WI38 (cell line): ENCODE results near the gene XAGE1B.
"Not testable (repeated sequence)": the region's sequence is repeated elsewhere in the genome, so short reads cannot be mapped to it uniquely, and the experiment has no call there.

ENCODE experiments used
- H3K4me3 ChIP-seq: 2 replicates; pipeline ENCODE4 v1.5.1; 2011; ENCODE audit warnings: low read depth, mild to moderate bottlenecking, control low read depth, low read length
- CTCF ChIP-seq: IDR thresholded peaks from 2 replicates; pipeline ENCODE4 v1.5.1; 2012; ENCODE audit warnings: low read depth, mild to moderate bottlenecking, control low read depth, low read length

Gene XAGE1B

GRCh38 chrX:52516987-52517325, at the start of gene XAGE1B:
XAGE1B (minus strand) TSS chrX:52517063; CDS start chrX:52515527, 1,536 bp downstream.
- not testable (repeated sequence) for H3K4me3 ChIP-seq

GRCh38 chrX:52563105-52563504, 46.2 kb upstream of the XAGE1B start:
- no peak for TF ChIP-seq CTCF
- no peak overlapping the region for H3K4me3 ChIP-seq

GRCh38 chrX:52558140-52558539, 41.3 kb upstream of the XAGE1B start:
- TF ChIP-seq CTCF: no peak
- no peak overlapping the region for H3K4me3 ChIP-seq

GRCh38 chrX:52556741-52557140, 39.9 kb upstream of the XAGE1B start:
- no peak for TF ChIP-seq CTCF
- H3K4me3 ChIP-seq: no peak overlapping the region

- H3K4me3 ChIP-seq: no peak overlapping the region
- no peak for TF ChIP-seq CTCF
Observed at GRCh38 chrX:52553995-52554642, 37.3 kb upstream of the XAGE1B start.

- not testable (repeated sequence) for H3K4me3 ChIP-seq
Observed at GRCh38 chrX:52548769-52549168, 31.9 kb upstream of the XAGE1B start.

- H3K4me3 ChIP-seq: no peak overlapping the region
- TF ChIP-seq CTCF: no peak
Observed at GRCh38 chrX:52544147-52544840, 27.4 kb upstream of the XAGE1B start.

- no peak overlapping the region for H3K4me3 ChIP-seq
- no peak for TF ChIP-seq CTCF
Observed at GRCh38 chrX:52542311-52542710, 25.4 kb upstream of the XAGE1B start.

GRCh38 chrX:52541051-52541450, 24.2 kb upstream of the XAGE1B start:
- H3K4me3 ChIP-seq: not testable (repeated sequence)

- H3K4me3 ChIP-seq: not testable (repeated sequence)
Observed at GRCh38 chrX:52516110-52516986, 515 bp downstream of the XAGE1B start.

GRCh38 chrX:52511126-52511525, 5.7 kb downstream of the XAGE1B start:
- H3K4me3 ChIP-seq: not testable (repeated sequence)
